GM04503 (cell line): ENCODE data around the gene PLCD1.

ENCODE experiments used
- DNase-seq: peaks from one replicate; pipeline ENCODE4 v3.0.0-alpha.2; 2012; ENCODE audit warnings: low read depth

Gene PLCD1

GRCh38 chr3:37964146-37964545, 65.3 kb downstream of the PLCD1 start:
- no peak for DNase-seq

- no peak for DNase-seq
These were observed 65.8 kb downstream of the PLCD1 start for GRCh38 chr3:37963635-37964034.

GRCh38 chr3:37963016-37963415, 66.4 kb downstream of the PLCD1 start:
- no peak for DNase-seq

- no peak for DNase-seq
These were observed 67.6 kb downstream of the PLCD1 start for GRCh38 chr3:37961622-37962431.

GRCh38 chr3:37957539-37957936, 71.9 kb downstream of the PLCD1 start:
- DNase-seq: no peak
